B cell (primary cell): ENCODE data around the gene SPATA12. TPM values are rescaled to one million over a fixed set of nuclear protein-coding genes. Genes with fewer than 3 reads are reported as not detected.

Source experiments
- ATAC-seq: fragments of 200-7000 bp; cut with Tn5 transposase; one replicate; pipeline ENCODE4 v1.10.0; 2021; ENCODE audit warnings: low read depth, mild to moderate bottlenecking, moderate number of reproducible peaks, moderate library complexity
- CTCF ChIA-PET: fragments of 350-600 bp; sonication (Branson Sonifier 250); formaldehyde crosslinking; loops from one replicate; lab custom pipeline; 2021; ENCODE audit warnings: antibody characterized with exemption, inconsistent platforms; lab: Charles Lee
- POLR2A ChIA-PET: fragments of 350-600 bp; sonication (Branson Sonifier 250); formaldehyde crosslinking; loops from one replicate; lab custom pipeline; 2021; ENCODE audit warnings: antibody characterized with exemption; lab: Charles Lee
- DNase-seq: peaks from one replicate; pipeline ENCODE4 v3.0.0; 2013
- H2AFZ ChIP-seq: 2 replicates; pipeline ENCODE4 v1.6.1; 2012; ENCODE audit warnings: mild to moderate bottlenecking, low read depth, low read length; ENCODE audit not compliant: insufficient read depth, poor library complexity, severe bottlenecking
- H3K27ac ChIP-seq, 2 donors: 1 replicate in 1 of 2; 2 replicates in 1 of 2; pipeline ENCODE4 v1.5.1; 2012 to 2013; ENCODE audit warnings: low read length in 2 of 2, mild to moderate bottlenecking in 2 of 2, moderate library complexity in 1 of 2
- H3K27me3 ChIP-seq, 4 experiments: fragments of 200-600 bp in 1 of 4; sonication (generic) in 1 of 4; replicated peaks in 1 of 4; 1 replicate in 2 of 4; 2 replicates in 2 of 4; pipeline versions ENCODE4 v1.6.1 to v1.7.0; 2013 to 2016; ENCODE audit warnings: low read length in 3 of 4, mild to moderate bottlenecking in 2 of 4, mixed read lengths in 1 of 4, moderate library complexity in 1 of 4; ENCODE audit not compliant: insufficient read depth in 4 of 4, control insufficient read depth in 3 of 4; ENCODE audit errors: control extremely low read depth in 1 of 4
- H3K36me3 ChIP-seq, 2 experiments: replicated peaks in 1 of 2; 1 replicate in 1 of 2; 2 replicates in 1 of 2; pipeline versions ENCODE4 v1.6.1 to v1.7.1; 2013; ENCODE audit warnings: low read length in 1 of 2; ENCODE audit not compliant: insufficient read depth in 2 of 2, control insufficient read depth in 1 of 2; ENCODE audit errors: control extremely low read depth in 1 of 2, extremely low read depth in 1 of 2
- H3K4me1 ChIP-seq, 2 donors: fragments of 200-600 bp in 1 of 2; sonication (generic) in 1 of 2; 1 replicate in 1 of 2; 2 replicates in 1 of 2; pipeline versions ENCODE4 v1.5.1 to v1.6.1; 2013 to 2017; ENCODE audit warnings: low read length in 2 of 2; ENCODE audit not compliant: control insufficient read depth in 2 of 2, insufficient read depth in 2 of 2
- H3K4me2 ChIP-seq: replicated peaks from 2 replicates; pipeline ENCODE3; 2012; ENCODE audit warnings: mild to moderate bottlenecking, low read depth, low read length; ENCODE audit not compliant: poor library complexity, severe bottlenecking
- H3K4me3 ChIP-seq, 5 experiments: fragments of 200-600 bp in 1 of 5; sonication (generic) in 1 of 5; 1 replicate in 3 of 5; 2 replicates in 2 of 5; pipeline versions ENCODE4 v1.5.1 to v1.7.0; 2011 to 2016; ENCODE audit warnings: low read length in 4 of 5, mild to moderate bottlenecking in 4 of 5, low read depth in 2 of 5, control low read depth in 1 of 5, moderate library complexity in 1 of 5; ENCODE audit not compliant: insufficient read depth in 1 of 5; ENCODE audit errors: control extremely low read depth in 1 of 5, extremely low read depth in 1 of 5
- H3K79me2 ChIP-seq: fragments of 200-600 bp; sonication (generic); one replicate; pipeline ENCODE4 v1.6.0; 2016; ENCODE audit warnings: low read length; ENCODE audit not compliant: control insufficient read depth, insufficient read depth
- H3K9ac ChIP-seq: fragments of 200-600 bp; sonication (generic); 2 replicates; pipeline ENCODE4 v1.6.1; 2017; ENCODE audit warnings: mild to moderate bottlenecking, low read length, moderate library complexity
- H3K9me3 ChIP-seq, 3 donors: one replicate each; pipeline versions ENCODE4 v1.6.1 to v1.7.1; 2013; ENCODE audit warnings: low read length in 2 of 3; ENCODE audit not compliant: control insufficient read depth in 2 of 3, insufficient read depth in 1 of 3; ENCODE audit errors: control extremely low read depth in 1 of 3
- H4K20me1 ChIP-seq: 2 replicates; pipeline ENCODE4 v1.6.0; 2012; ENCODE audit warnings: mild to moderate bottlenecking, low read length; ENCODE audit not compliant: insufficient read depth, control insufficient read depth, poor library complexity, severe bottlenecking
- H3K27ac Mint-ChIP-seq: one replicate; pipeline ENCODE4 v1.8.0; 2021; ENCODE audit warnings: mixed read lengths
- H3K27me3 Mint-ChIP-seq: one replicate; pipeline ENCODE4 v1.8.0; 2021; ENCODE audit warnings: mixed read lengths
- H3K4me1 Mint-ChIP-seq: one replicate; pipeline ENCODE4 v1.8.0; 2021; ENCODE audit warnings: mixed read lengths
- H3K4me3 Mint-ChIP-seq: one replicate; pipeline ENCODE4 v1.8.0; 2021; ENCODE audit warnings: mixed read lengths
- H3K9me3 Mint-ChIP-seq: one replicate; pipeline ENCODE4 v1.8.0; 2022; ENCODE audit warnings: mixed read lengths; ENCODE audit not compliant: insufficient read depth
- EZH2 ChIP-seq: IDR thresholded peaks from 2 replicates; pipeline ENCODE4 v1.6.1; 2012; ENCODE audit warnings: borderline replicate concordance, low read depth, mild to moderate bottlenecking, moderate library complexity, low read length; ENCODE audit not compliant: insufficient read depth, poor library complexity, severe bottlenecking
- WGBS: methylation state at CpG from one replicate; pipeline ENCODE4 v1.1.5; 2013; ENCODE audit warnings: missing lambda C conversion rate; ENCODE audit not compliant: insufficient coverage; 5-methylcytosine and 5-hydroxymethylcytosine counted together
- intact Hi-C: fragments of 100-400 bp; cut with micrococcal nuclease; formaldehyde crosslinking; loops from one replicate; pipeline ENCODE4 v1.10.0; 2022
- polyA plus RNA-seq: library from polyadenylated mRNA; depleted of rRNA; stranded (reverse); fragments of >200 nt; gene quantifications from 2 replicates; pipeline ENCODE4 v1.2.3, GENCODE V29; 2012
- total RNA-seq, 2 donors: library from RNA; stranded (reverse); fragments of 120-200 nt in 1 of 2; gene quantifications; 1 replicate in 1 of 2; 2 replicates in 1 of 2; pipeline versions ENCODE4 v1.2.3 to v1.2.4, GENCODE V29; 2013 to 2022
- TF ChIP-seq, protein P1 (sequence below): fragments of 200-600 bp; IDR thresholded peaks from one replicate; pipeline ENCODE4 v1.8.0; 2022; ENCODE audit warnings: antibody characterized with exemption, mild to moderate bottlenecking

Gene SPATA12
- total and polyA plus RNA-seq, 2 donors (not counting 1 experiment from before 2014, with no cell fraction given), result not detected

DNA sequence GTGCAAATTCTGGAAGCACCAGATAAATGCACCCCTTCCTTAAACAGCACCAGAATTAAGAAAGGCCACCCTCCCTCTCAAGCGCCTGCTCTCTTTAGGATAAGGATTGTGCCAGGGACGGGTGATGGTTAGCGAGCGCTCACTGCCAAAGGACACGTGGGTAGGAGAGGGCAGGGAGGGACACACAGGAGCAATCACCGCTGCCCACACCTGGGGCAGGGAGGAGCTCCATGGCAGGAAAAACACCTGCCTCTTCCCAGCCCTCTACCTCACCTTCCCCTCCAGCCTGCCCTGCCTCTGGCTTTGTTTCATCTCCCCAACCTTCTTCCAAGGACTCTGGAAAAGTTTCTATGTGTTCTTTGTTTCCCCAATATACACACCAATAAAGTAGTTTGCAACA, 7.3 kb upstream of the SPATA12 start:
- Histone ChIP-seq H3K9me3 (no peaks in the 10 kb centered on the region), H3K27ac (no peak overlapping the region), H2AFZ (no peak overlapping the region), H3K4me3 (no peak overlapping the region), H4K20me1 (no peaks in the 10 kb centered on the region), H3K4me1 (no peaks in the 10 kb centered on the region), H3K79me2 (no peaks in the 10 kb centered on the region), H3K4me2 (no peak overlapping the region), H3K36me3 (no peaks in the 10 kb centered on the region), H3K27me3 (peaks cover 0 to 3% (median 1%) of the 10 kb centered on the region in 4 experiments), H3K9ac (no peak overlapping the region)
- intact Hi-C loops, result no loop called here
- DNase-seq, result no peak
- H3K9me3 Mint-ChIP-seq, result no peaks in the 10 kb centered on the region
- peaks cover 35% of the 10 kb centered on the region for H3K27me3 Mint-ChIP-seq
- no peak for ATAC-seq
- 93% methylated on average over 2 of the region's 6 CpGs for WGBS
- no peak overlapping the region for H3K27ac Mint-ChIP-seq
- ChIA-PET CTCF (no interaction called here), POLR2A (no interaction called here)
- TF ChIP-seq EZH2, result no peak
- H3K4me1 Mint-ChIP-seq, result peaks cover 4% of the 10 kb centered on the region
- H3K4me3 Mint-ChIP-seq, result no peak overlapping the region

- Histone ChIP-seq H3K9me3 (peaks cover 0 to 3% (median 0%) of the 10 kb centered on the region in 3 donors), H3K27ac (no peak overlapping the region), H3K9ac (no peak overlapping the region), H3K36me3 (no peaks in the 10 kb centered on the region), H3K4me1 (no peaks in the 10 kb centered on the region), H3K79me2 (no peaks in the 10 kb centered on the region), H3K4me3 (no peak overlapping the region), H4K20me1 (no peaks in the 10 kb centered on the region), H2AFZ (no peak overlapping the region), H3K4me2 (no peak overlapping the region), H3K27me3 (peaks cover 0 to 12% (median 8%) of the 10 kb centered on the region in 4 experiments)
- peaks cover 44% of the 10 kb centered on the region for H3K27me3 Mint-ChIP-seq
- H3K9me3 Mint-ChIP-seq, result no peaks in the 10 kb centered on the region
- no peak overlapping the region for H3K4me3 Mint-ChIP-seq
- no peak for ATAC-seq
- intact Hi-C loops, result no loop called here
- DNase-seq, result no peak
- no peak for TF ChIP-seq EZH2
- TF ChIP-seq, protein P1, sequence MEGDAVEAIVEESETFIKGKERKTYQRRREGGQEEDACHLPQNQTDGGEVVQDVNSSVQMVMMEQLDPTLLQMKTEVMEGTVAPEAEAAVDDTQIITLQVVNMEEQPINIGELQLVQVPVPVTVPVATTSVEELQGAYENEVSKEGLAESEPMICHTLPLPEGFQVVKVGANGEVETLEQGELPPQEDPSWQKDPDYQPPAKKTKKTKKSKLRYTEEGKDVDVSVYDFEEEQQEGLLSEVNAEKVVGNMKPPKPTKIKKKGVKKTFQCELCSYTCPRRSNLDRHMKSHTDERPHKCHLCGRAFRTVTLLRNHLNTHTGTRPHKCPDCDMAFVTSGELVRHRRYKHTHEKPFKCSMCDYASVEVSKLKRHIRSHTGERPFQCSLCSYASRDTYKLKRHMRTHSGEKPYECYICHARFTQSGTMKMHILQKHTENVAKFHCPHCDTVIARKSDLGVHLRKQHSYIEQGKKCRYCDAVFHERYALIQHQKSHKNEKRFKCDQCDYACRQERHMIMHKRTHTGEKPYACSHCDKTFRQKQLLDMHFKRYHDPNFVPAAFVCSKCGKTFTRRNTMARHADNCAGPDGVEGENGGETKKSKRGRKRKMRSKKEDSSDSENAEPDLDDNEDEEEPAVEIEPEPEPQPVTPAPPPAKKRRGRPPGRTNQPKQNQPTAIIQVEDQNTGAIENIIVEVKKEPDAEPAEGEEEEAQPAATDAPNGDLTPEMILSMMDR, result no peak
- 100% methylated on average over 1 of the region's 6 CpGs for WGBS
- H3K4me1 Mint-ChIP-seq, result peaks cover 2% of the 10 kb centered on the region
- ChIA-PET POLR2A (no interaction called here), CTCF (no interaction called here)
- H3K27ac Mint-ChIP-seq, result no peak overlapping the region
Observed at GRCh38 chr3:57057351-57057750, 3.1 kb upstream of the SPATA12 start.
